Activated naive CD4-positive, alpha-beta T cell treated with anti-CD3 and anti-CD28 coated beads, Interleukin-2, amount 10 ng/mL, durations not matched to agents 7 days and 5 days (primary cell): Measurements from ENCODE around the gene SOX9.

Source experiments
- CTCF ChIA-PET: fragments of 350-600 bp; sonication (Branson Sonifier 250); formaldehyde crosslinking; loops from one replicate; lab custom pipeline; 2021; ENCODE audit warnings: antibody characterized with exemption; lab: Charles Lee
- DNase-seq: peaks from one replicate; pipeline ENCODE4 v3.0.0-alpha.2; 2020
- H3K27ac Mint-ChIP-seq: one replicate; pipeline ENCODE4 v1.8.0; 2021; ENCODE audit warnings: mild to moderate bottlenecking, moderate library complexity, mixed read lengths
- H3K27me3 Mint-ChIP-seq: one replicate; pipeline ENCODE4 v1.8.0; 2021; ENCODE audit warnings: mild to moderate bottlenecking, mixed read lengths
- H3K36me3 Mint-ChIP-seq: one replicate; pipeline ENCODE4 v1.8.0; 2021; ENCODE audit warnings: mixed read lengths
- H3K4me1 Mint-ChIP-seq: one replicate; pipeline ENCODE4 v1.8.0; 2021; ENCODE audit warnings: mixed read lengths
- H3K4me3 Mint-ChIP-seq: one replicate; pipeline ENCODE4 v1.8.0; 2021; ENCODE audit warnings: mild to moderate bottlenecking, moderate library complexity, mixed read lengths
- H3K9me3 Mint-ChIP-seq: one replicate; pipeline ENCODE4 v1.8.0; 2021; ENCODE audit warnings: mixed read lengths

Gene SOX9

DNA sequence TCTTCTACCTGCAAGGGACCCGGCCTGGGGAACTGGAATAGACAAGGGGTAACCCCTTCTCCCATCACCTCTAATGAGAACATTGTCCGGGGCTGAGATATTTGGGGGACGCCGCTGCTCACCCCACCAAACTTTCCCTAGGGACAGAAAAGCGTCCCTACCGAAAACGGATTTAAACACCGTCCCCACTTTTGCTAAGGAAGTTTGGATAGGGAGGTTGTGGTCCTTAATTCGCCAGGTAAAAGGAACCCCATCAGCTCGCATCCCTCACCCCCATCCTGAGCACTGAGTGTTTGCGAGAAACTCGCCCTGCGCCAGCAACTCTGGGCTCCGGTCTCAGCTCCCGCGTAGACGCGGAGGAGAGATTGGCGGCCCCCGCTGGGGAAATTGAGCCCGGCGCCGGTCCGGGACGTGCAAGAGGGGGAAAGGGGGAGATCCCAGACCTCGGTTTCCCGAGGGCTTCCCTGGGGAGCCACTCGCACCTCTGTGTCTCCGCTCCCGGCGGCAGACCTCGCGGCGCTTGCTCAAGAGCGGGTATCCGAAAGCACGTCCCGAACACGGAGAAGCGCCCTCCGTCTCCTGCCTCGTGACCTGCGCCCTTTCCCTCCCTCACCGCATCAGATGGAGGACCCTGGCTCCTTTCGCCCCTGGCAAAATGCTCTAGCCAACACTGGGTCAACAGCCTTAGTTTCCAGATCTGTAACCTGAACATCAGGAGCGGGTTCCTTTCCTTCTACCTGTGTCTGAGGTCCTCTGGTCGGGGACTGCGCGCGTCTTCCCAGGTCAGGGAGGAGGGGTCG, 3.1 kb upstream of the SOX9 start:
- CTCF ChIA-PET = no interaction called here
- Mint-ChIP-seq H3K36me3 (peaks cover 2% of the 10 kb centered on the region), H3K27me3 (peaks cover 91% of the 10 kb centered on the region), H3K4me1 (no peaks in the 10 kb centered on the region), H3K27ac (peak overlapping the region; percentile 68), H3K9me3 (no peaks in the 10 kb centered on the region), H3K4me3 (no peak overlapping the region)
- DNase-seq = no peak

DNA sequence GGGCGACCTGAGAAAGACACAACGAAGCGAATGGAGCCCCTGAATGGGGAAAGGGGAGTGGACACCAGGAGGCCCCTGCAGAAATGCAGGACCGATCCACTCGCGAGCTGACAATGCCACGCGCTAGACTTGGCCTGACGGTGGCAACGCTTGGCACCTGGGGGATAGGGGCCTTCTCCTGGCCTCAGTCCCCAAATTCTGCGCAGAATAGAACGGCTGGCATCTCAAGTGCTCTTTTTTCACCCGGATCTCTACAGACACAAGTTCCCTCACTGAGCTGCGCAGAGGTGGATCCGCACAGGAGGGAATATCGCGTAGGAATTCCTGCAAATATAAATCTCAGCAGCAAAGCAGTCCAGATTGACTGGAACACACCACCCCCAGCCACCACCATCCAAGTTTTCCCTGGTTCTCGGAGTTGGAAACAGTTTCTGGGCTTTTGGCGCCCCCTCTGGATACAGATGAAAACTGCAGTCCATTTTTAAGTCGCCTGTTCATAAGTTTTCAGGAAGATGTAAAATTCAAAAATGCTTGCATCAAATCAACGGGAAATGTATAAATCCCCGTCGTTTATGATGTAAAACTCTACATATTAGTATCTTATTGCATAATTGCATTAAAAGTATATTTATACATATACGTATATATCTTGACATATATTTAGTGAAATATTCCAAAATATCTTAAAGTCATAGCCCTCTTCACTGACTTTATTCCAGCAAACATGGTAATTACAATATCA, 2.3 kb upstream of the SOX9 start:
- H3K4me3 Mint-ChIP-seq = no peak overlapping the region
- no peaks in the 10 kb centered on the region for H3K9me3 Mint-ChIP-seq
- peaks cover 5% of the 10 kb centered on the region for H3K36me3 Mint-ChIP-seq
- DNase-seq = peak; percentile 42
- CTCF ChIA-PET = no interaction called here
- peaks cover 98% of the 10 kb centered on the region for H3K27me3 Mint-ChIP-seq
- no peak overlapping the region for H3K27ac Mint-ChIP-seq
- no peaks in the 10 kb centered on the region for H3K4me1 Mint-ChIP-seq

DNA sequence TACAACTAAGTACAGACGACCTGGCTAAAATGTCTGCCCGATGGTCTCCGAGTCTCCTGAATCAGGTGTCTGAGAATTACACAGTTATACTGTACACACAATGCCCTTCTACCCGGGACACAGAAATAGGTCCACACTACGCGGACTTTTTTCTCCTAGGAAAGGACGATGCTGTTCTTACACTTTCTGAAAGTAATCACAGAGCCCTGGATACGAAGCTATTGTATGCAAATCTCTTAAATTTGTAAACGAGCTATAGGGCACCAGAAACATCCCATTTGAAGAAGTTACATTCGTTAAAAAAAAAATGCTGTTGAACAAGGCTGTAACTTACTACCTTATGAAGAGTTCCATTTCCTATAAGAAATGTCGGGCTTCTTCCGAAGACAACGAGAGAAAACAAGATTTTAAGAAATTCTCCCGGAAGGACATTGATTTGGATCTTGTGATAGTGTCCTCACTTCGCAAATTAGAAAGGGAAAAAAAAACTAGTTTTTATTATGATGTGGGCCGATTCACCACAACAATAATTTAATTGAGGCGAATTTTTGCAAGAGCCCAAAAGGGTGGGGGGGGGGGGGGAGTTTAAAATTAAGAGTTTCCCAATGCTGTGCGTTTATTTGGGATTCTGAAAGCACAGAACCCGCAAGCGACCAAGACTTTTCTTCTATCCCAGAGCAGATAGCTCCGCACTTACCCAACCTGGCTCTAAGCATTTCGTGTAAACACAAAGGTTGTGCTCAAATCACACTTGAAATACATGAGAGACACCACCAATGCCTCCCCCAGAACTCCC, 1.5 kb upstream of the SOX9 start:
- peaks cover 8% of the 10 kb centered on the region for H3K36me3 Mint-ChIP-seq
- no peak overlapping the region for H3K27ac Mint-ChIP-seq
- no peak overlapping the region for H3K4me3 Mint-ChIP-seq
- DNase-seq = no peak
- CTCF ChIA-PET = no interaction called here
- H3K27me3 Mint-ChIP-seq = peaks cover 97% of the 10 kb centered on the region
- no peaks in the 10 kb centered on the region for H3K4me1 Mint-ChIP-seq
- peaks cover 3% of the 10 kb centered on the region for H3K9me3 Mint-ChIP-seq

DNA sequence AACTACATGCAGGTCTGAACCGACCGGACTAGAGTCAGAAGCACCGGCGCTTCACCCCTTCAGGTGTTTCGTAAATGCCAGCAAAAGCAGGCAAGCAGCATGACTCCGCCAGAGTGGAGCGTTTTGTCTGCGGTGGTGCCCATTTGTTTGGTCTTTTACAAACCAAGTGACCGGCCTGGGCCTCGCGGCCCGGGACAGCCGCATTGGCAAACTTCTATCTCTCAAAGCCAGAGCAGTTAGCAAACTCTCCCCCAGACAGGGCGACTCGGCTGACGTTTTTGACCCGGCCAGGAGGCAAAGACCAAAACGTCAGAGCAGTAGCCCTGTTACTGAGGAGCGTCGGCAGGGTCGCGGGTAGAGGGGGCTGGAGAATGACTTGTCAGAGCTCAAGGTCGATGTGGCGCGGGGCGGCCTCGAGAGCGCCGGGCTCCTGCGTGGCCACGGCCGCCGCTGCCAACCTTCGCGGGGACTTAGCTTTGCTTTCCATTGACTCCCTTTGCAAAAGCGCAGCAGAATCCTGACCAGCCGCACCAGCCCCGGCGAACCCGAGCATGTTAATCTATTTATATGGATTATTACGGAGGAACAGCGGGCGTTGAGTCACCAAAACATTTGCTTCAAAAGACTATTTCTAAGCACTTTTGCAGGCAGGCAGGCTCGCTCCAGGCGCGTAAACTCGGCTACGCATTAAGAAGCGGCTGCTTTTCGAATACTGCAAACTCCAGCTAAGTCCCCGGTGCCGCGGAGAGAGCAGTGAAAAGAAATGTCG, 763 bp upstream of the SOX9 start:
- peaks cover 9% of the 10 kb centered on the region for H3K36me3 Mint-ChIP-seq
- CTCF ChIA-PET = no interaction called here
- H3K9me3 Mint-ChIP-seq = peaks cover 3% of the 10 kb centered on the region
- H3K4me3 Mint-ChIP-seq = no peak overlapping the region
- H3K27me3 Mint-ChIP-seq = peaks cover 95% of the 10 kb centered on the region
- no peaks in the 10 kb centered on the region for H3K4me1 Mint-ChIP-seq
- no peak for DNase-seq
- peak overlapping the region; percentile 28 for H3K27ac Mint-ChIP-seq

DNA sequence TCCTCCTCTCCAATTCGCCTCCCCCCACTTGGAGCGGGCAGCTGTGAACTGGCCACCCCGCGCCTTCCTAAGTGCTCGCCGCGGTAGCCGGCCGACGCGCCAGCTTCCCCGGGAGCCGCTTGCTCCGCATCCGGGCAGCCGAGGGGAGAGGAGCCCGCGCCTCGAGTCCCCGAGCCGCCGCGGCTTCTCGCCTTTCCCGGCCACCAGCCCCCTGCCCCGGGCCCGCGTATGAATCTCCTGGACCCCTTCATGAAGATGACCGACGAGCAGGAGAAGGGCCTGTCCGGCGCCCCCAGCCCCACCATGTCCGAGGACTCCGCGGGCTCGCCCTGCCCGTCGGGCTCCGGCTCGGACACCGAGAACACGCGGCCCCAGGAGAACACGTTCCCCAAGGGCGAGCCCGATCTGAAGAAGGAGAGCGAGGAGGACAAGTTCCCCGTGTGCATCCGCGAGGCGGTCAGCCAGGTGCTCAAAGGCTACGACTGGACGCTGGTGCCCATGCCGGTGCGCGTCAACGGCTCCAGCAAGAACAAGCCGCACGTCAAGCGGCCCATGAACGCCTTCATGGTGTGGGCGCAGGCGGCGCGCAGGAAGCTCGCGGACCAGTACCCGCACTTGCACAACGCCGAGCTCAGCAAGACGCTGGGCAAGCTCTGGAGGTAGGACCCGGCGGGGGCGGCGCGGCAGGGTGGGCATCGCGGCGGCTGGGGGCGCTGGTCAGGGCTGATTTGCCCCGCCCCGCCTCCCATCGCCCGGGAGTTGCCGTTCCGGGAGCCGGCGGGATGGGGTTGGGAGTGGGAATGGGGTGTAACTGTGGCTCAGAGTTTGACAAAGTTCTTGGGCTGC, 567 bp downstream of the SOX9 start:
- H3K4me3 Mint-ChIP-seq = no peak overlapping the region
- no peak for DNase-seq
- peaks cover 81% of the 10 kb centered on the region for H3K27me3 Mint-ChIP-seq
- CTCF ChIA-PET = no interaction called here
- H3K4me1 Mint-ChIP-seq = no peaks in the 10 kb centered on the region
- peaks cover 3% of the 10 kb centered on the region for H3K9me3 Mint-ChIP-seq
- peaks cover 9% of the 10 kb centered on the region for H3K36me3 Mint-ChIP-seq
- peak overlapping the region; percentile 46 for H3K27ac Mint-ChIP-seq

DNA sequence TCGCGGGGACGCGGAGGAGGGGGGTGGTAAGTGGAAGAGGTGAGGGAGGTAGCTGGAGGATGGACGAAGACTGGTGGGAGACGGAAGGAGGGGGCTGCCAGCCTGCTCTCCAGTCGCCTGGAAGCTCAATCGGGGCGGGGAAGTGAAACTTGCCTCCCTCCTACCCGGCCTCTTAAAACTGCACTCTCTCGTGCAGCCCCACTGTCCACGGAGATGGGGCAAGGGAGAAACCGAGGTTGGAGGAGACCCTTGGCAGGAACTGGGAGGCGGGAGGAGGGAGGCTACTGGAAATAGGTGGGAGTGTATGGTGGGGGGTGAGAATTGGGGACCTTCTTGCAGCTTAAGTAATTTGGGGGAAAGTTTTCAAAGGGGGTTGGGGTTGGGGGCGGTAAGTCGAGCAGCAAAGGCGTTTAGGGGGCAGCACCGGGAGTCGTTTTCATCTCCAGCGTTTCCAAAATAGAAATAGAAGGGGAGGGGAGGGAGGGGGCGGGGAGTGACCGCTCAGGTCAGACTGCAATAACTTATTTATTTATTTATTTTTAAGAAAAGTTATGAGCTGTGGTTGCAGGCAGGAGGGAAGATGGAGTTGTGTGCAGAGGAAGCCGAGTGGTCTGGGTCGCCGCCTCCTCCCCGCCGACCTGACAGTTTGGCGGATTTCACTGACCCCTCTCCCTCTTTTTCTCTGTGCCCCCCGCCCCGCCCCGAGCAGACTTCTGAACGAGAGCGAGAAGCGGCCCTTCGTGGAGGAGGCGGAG, 1.4 kb downstream of the SOX9 start:
- Mint-ChIP-seq H3K4me1 (no peaks in the 10 kb centered on the region), H3K27ac (peak overlapping the region; percentile 46), H3K36me3 (peaks cover 9% of the 10 kb centered on the region), H3K9me3 (peaks cover 3% of the 10 kb centered on the region), H3K4me3 (no peak overlapping the region), H3K27me3 (peaks cover 73% of the 10 kb centered on the region)
- DNase-seq = no peak
- CTCF ChIA-PET = no interaction called here

DNA sequence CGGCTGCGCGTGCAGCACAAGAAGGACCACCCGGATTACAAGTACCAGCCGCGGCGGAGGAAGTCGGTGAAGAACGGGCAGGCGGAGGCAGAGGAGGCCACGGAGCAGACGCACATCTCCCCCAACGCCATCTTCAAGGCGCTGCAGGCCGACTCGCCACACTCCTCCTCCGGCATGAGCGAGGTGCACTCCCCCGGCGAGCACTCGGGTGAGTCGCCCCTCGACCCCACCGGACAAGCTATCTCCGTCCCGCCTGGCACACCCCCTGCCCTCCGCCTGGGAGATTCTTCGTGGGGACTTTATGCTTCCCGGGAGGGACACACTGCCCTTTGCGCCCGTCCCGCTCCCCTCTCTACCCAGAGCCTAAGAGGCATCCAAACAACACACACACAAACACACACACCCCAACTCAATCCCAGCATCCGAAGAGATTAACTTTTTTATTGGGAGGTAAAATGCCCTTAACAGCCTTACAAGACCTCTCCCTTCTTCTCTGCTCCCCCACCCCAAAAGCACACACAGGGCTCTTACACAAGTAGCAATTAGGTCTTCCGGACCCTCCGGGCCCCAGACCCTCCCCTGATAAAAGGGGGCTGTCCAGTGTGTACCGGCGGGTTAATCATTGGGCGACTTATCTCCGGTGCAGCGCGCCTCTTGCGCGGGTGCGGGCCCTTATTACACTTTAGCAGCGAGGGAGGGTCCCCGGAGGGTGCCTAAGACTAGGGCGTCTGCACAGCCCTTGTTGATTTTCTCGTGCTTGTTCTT, 2.1 kb downstream of the SOX9 start:
- DNase-seq = no peak
- peaks cover 3% of the 10 kb centered on the region for H3K9me3 Mint-ChIP-seq
- CTCF ChIA-PET = no interaction called here
- H3K27me3 Mint-ChIP-seq = peaks cover 66% of the 10 kb centered on the region
- peaks cover 9% of the 10 kb centered on the region for H3K36me3 Mint-ChIP-seq
- H3K27ac Mint-ChIP-seq = peak overlapping the region; percentile 55
- no peaks in the 10 kb centered on the region for H3K4me1 Mint-ChIP-seq
- H3K4me3 Mint-ChIP-seq = no peak overlapping the region

DNA sequence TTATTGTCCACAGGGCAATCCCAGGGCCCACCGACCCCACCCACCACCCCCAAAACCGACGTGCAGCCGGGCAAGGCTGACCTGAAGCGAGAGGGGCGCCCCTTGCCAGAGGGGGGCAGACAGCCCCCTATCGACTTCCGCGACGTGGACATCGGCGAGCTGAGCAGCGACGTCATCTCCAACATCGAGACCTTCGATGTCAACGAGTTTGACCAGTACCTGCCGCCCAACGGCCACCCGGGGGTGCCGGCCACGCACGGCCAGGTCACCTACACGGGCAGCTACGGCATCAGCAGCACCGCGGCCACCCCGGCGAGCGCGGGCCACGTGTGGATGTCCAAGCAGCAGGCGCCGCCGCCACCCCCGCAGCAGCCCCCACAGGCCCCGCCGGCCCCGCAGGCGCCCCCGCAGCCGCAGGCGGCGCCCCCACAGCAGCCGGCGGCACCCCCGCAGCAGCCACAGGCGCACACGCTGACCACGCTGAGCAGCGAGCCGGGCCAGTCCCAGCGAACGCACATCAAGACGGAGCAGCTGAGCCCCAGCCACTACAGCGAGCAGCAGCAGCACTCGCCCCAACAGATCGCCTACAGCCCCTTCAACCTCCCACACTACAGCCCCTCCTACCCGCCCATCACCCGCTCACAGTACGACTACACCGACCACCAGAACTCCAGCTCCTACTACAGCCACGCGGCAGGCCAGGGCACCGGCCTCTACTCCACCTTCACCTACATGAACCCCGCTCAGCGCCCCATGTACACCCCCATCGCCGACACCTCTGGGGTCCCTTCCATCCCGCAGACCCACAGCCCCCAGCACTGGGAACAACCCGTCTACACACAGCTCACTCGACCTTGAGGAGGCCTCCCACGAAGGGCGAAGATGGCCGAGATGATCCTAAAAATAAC, 3.0 kb downstream of the SOX9 start:
- no peaks in the 10 kb centered on the region for H3K4me1 Mint-ChIP-seq
- CTCF ChIA-PET = no interaction called here
- H3K36me3 Mint-ChIP-seq = peaks cover 8% of the 10 kb centered on the region
- H3K9me3 Mint-ChIP-seq = peaks cover 3% of the 10 kb centered on the region
- peaks cover 57% of the 10 kb centered on the region for H3K27me3 Mint-ChIP-seq
- no peak for DNase-seq
- H3K27ac Mint-ChIP-seq = peak overlapping the region; percentile 72
- H3K4me3 Mint-ChIP-seq = no peak overlapping the region

DNA sequence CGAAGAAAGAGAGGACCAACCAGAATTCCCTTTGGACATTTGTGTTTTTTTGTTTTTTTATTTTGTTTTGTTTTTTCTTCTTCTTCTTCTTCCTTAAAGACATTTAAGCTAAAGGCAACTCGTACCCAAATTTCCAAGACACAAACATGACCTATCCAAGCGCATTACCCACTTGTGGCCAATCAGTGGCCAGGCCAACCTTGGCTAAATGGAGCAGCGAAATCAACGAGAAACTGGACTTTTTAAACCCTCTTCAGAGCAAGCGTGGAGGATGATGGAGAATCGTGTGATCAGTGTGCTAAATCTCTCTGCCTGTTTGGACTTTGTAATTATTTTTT, 3.6 kb downstream of the SOX9 start:
- Mint-ChIP-seq H3K36me3 (peaks cover 8% of the 10 kb centered on the region), H3K27me3 (peaks cover 51% of the 10 kb centered on the region), H3K4me3 (no peak overlapping the region), H3K4me1 (no peaks in the 10 kb centered on the region), H3K27ac (peak overlapping the region; percentile 72), H3K9me3 (peaks cover 3% of the 10 kb centered on the region)
- CTCF ChIA-PET = no interaction called here
- no peak for DNase-seq

DNA sequence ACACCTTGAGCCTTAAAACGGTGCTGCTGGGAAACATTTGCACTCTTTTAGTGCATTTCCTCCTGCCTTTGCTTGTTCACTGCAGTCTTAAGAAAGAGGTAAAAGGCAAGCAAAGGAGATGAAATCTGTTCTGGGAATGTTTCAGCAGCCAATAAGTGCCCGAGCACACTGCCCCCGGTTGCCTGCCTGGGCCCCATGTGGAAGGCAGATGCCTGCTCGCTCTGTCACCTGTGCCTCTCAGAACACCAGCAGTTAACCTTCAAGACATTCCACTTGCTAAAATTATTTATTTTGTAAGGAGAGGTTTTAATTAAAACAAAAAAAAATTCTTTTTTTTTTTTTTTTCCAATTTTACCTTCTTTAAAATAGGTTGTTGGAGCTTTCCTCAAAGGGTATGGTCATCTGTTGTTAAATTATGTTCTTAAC, 4.4 kb downstream of the SOX9 start:
- H3K36me3 Mint-ChIP-seq = peaks cover 8% of the 10 kb centered on the region
- peaks cover 3% of the 10 kb centered on the region for H3K9me3 Mint-ChIP-seq
- H3K4me3 Mint-ChIP-seq = no peak overlapping the region
- H3K4me1 Mint-ChIP-seq = no peaks in the 10 kb centered on the region
- H3K27me3 Mint-ChIP-seq = peaks cover 43% of the 10 kb centered on the region
- CTCF ChIA-PET = interaction anchor here (0.7 kb wide), 1 partner anchor 428 kb away, joined by 5 read pairs; no protein-coding TSS in a partner anchor
- DNase-seq = no peak
- H3K27ac Mint-ChIP-seq = no peak overlapping the region

DNA sequence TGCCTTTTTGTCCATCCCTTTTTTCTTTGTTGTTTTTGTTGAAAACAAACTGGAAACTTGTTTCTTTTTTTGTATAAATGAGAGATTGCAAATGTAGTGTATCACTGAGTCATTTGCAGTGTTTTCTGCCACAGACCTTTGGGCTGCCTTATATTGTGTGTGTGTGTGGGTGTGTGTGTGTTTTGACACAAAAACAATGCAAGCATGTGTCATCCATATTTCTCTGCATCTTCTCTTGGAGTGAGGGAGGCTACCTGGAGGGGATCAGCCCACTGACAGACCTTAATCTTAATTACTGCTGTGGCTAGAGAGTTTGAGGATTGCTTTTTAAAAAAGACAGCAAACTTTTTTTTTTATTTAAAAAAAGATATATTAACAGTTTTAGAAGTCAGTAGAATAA, 4.9 kb downstream of the SOX9 start:
- H3K4me3 Mint-ChIP-seq = no peak overlapping the region
- H3K4me1 Mint-ChIP-seq = no peaks in the 10 kb centered on the region
- H3K36me3 Mint-ChIP-seq = peaks cover 8% of the 10 kb centered on the region
- H3K27ac Mint-ChIP-seq = no peak overlapping the region
- peaks cover 3% of the 10 kb centered on the region for H3K9me3 Mint-ChIP-seq
- DNase-seq = no peak
- peaks cover 38% of the 10 kb centered on the region for H3K27me3 Mint-ChIP-seq
- CTCF ChIA-PET = no interaction called here
